ENCODE results near the gene GOLM1.

Gene GOLM1

GRCh38 chr9:86141843-86142242 lies 42.5 kb upstream of the GOLM1 start (continued):
- TF ChIP-seq SP7 (tag by site-specific recombination; IDR thresholded peaks at IDR 0.05): peak; percentile 63
- no peak for TF ChIP-seq ZNF184 (tag by site-specific recombination; IDR thresholded peaks at IDR 0.05)
- no peak for TF ChIP-seq ZNF266 (tag by site-specific recombination; IDR thresholded peaks at IDR 0.05; ENCODE audit: low read depth)
- TF ChIP-seq, protein P1, sequence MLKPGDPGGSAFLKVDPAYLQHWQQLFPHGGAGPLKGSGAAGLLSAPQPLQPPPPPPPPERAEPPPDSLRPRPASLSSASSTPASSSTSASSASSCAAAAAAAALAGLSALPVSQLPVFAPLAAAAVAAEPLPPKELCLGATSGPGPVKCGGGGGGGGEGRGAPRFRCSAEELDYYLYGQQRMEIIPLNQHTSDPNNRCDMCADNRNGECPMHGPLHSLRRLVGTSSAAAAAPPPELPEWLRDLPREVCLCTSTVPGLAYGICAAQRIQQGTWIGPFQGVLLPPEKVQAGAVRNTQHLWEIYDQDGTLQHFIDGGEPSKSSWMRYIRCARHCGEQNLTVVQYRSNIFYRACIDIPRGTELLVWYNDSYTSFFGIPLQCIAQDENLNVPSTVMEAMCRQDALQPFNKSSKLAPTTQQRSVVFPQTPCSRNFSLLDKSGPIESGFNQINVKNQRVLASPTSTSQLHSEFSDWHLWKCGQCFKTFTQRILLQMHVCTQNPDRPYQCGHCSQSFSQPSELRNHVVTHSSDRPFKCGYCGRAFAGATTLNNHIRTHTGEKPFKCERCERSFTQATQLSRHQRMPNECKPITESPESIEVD (tag by site-specific recombination; IDR thresholded peaks at IDR 0.05): peak; percentile 99
- TF ChIP-seq, protein P2, sequence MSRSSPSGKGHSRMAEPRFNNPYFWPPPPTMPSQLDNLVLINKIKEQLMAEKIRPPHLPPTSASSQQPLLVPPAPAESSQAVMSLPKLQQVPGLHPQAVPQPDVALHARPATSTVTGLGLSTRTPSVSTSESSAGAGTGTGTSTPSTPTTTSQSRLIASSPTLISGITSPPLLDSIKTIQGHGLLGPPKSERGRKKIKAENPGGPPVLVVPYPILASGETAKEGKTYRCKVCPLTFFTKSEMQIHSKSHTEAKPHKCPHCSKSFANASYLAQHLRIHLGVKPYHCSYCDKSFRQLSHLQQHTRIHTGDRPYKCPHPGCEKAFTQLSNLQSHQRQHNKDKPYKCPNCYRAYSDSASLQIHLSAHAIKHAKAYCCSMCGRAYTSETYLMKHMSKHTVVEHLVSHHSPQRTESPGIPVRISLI (tag by site-specific recombination; IDR thresholded peaks at IDR 0.05): no peak
- no peak for TF ChIP-seq ZBTB11 (tag by site-specific recombination; conservative IDR thresholded peaks at IDR 0.05; ENCODE audit: low read depth)
- TF ChIP-seq GLI2 (tag by site-specific recombination; IDR thresholded peaks at IDR 0.05; ENCODE audit: borderline replicate concordance, low read depth): peak; percentile 92
- TF ChIP-seq ZNF423 (tag by site-specific recombination; IDR thresholded peaks at IDR 0.05): peak; percentile 90
- TF ChIP-seq, protein P3, sequence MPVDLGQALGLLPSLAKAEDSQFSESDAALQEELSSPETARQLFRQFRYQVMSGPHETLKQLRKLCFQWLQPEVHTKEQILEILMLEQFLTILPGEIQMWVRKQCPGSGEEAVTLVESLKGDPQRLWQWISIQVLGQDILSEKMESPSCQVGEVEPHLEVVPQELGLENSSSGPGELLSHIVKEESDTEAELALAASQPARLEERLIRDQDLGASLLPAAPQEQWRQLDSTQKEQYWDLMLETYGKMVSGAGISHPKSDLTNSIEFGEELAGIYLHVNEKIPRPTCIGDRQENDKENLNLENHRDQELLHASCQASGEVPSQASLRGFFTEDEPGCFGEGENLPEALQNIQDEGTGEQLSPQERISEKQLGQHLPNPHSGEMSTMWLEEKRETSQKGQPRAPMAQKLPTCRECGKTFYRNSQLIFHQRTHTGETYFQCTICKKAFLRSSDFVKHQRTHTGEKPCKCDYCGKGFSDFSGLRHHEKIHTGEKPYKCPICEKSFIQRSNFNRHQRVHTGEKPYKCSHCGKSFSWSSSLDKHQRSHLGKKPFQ (tag by site-specific recombination; IDR thresholded peaks at IDR 0.05): peak; percentile 93
- TF ChIP-seq ZBTB26 (tag by site-specific recombination; optimal IDR thresholded peaks at IDR 0.05): no peak
- no peak for TF ChIP-seq HOXA7 (CRISPR knock-in tag; IDR thresholded peaks at IDR 0.05; ENCODE audit: borderline replicate concordance)
- peak; percentile 31; the same call in 1 of the 2 replicates for TF ChIP-seq KLF8 (tag by site-specific recombination; IDR thresholded peaks at IDR 0.05)
- TF ChIP-seq ZNF777 (tag by site-specific recombination; IDR thresholded peaks at IDR 0.05; ENCODE audit: borderline replicate concordance): no peak
- TF ChIP-seq, protein P4, sequence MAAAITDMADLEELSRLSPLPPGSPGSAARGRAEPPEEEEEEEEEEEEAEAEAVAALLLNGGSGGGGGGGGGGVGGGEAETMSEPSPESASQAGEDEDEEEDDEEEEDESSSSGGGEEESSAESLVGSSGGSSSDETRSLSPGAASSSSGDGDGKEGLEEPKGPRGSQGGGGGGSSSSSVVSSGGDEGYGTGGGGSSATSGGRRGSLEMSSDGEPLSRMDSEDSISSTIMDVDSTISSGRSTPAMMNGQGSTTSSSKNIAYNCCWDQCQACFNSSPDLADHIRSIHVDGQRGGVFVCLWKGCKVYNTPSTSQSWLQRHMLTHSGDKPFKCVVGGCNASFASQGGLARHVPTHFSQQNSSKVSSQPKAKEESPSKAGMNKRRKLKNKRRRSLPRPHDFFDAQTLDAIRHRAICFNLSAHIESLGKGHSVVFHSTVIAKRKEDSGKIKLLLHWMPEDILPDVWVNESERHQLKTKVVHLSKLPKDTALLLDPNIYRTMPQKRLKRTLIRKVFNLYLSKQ (tag by site-specific recombination; IDR thresholded peaks at IDR 0.05; ENCODE audit: borderline replicate concordance): no peak
- TF ChIP-seq ZNF670 (tag by site-specific recombination; IDR thresholded peaks at IDR 0.05; ENCODE audit: low read depth): no peak
- no peak for TF ChIP-seq ZNF132 (tag by site-specific recombination; IDR thresholded peaks at IDR 0.05; ENCODE audit: borderline replicate concordance)
- TF ChIP-seq ZNF514 (tag by site-specific recombination; IDR thresholded peaks at IDR 0.05): no peak
- TF ChIP-seq ZBTB7A (tag by site-specific recombination; IDR thresholded peaks at IDR 0.05; ENCODE audit: low read depth): no peak
- peak; percentile 92 for TF ChIP-seq BCL11B (tag by site-specific recombination; IDR thresholded peaks at IDR 0.05; ENCODE audit: low read depth)
- no peak for TF ChIP-seq ZNF404 (tag by site-specific recombination; IDR thresholded peaks at IDR 0.05)
- TF ChIP-seq ZNF114 (tag by site-specific recombination; IDR thresholded peaks at IDR 0.05): no peak
- no peak for TF ChIP-seq ZNF555 (tag by site-specific recombination; conservative IDR thresholded peaks at IDR 0.05)
- 0 out of 2 replicates have a peak, but pooled peaks have one; percentile 49 for TF ChIP-seq ZNF324 (tag by site-specific recombination; IDR thresholded peaks at IDR 0.05)
- no peak for TF ChIP-seq ZNF558 (tag by site-specific recombination; IDR thresholded peaks at IDR 0.05)
- TF ChIP-seq ZNF792 (tag by site-specific recombination; IDR thresholded peaks at IDR 0.05): no peak
- TF ChIP-seq KLF9 (tag by site-specific recombination; IDR thresholded peaks at IDR 0.05; ENCODE audit: low read depth): peak; percentile 67; the same call in 1 of the 2 replicates
- TF ChIP-seq ZBTB8A (tag by site-specific recombination; IDR thresholded peaks at IDR 0.05): peak; percentile 61
- no peak for TF ChIP-seq ZNF664 (tag by site-specific recombination; IDR thresholded peaks at IDR 0.05)
- TF ChIP-seq GLIS1 (tag by site-specific recombination; IDR thresholded peaks at IDR 0.05): peak; percentile 91
- no peak for TF ChIP-seq ZNF830 (tag by site-specific recombination; IDR thresholded peaks at IDR 0.05; ENCODE audit: low read depth)

Data from HEK293 (cell line).